Activated T-helper 1 cell treated with anti-CD3 and anti-CD28 coated beads, Interleukin-2, amount 50 U/mL, for 16 hours (primary cell): Measurements from ENCODE around the gene TIPRL.
"Not testable (repeated sequence)": the region's sequence is repeated elsewhere in the genome, so short reads cannot be mapped to it uniquely, and the experiment has no call there.

Experiments
- DNase-seq, 2 donors: peaks; one replicate each; pipeline ENCODE4 v3.0.0-alpha.2; 2020; ENCODE audit warnings: low read depth in 1 of 2, low spot score in 1 of 2

TIPRL gene

GRCh38 chr1:168159251-168159650 lies 19.5 kb upstream of the TIPRL start:
- no peak for DNase-seq

DNA sequence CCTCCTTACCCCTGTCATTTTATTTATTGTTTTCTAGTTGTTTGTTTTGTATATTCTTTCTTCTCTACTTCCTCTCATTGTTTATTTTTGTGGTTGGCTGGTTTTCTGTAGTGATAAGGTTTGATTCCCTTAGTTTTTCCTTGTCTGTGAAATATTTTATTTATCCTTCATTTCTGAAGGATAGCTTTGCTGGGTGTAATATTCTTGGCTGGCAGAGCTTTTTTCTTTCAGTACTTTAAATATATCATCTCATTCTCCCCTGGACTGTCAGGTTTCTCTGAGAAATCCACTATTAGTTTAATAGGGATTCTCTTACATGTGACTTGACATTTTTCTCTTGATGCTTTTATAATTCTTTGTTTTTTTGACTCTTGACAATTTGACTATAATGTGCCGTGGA lies 18.8 kb upstream of the TIPRL start:
- DNase-seq = no peak

DNA sequence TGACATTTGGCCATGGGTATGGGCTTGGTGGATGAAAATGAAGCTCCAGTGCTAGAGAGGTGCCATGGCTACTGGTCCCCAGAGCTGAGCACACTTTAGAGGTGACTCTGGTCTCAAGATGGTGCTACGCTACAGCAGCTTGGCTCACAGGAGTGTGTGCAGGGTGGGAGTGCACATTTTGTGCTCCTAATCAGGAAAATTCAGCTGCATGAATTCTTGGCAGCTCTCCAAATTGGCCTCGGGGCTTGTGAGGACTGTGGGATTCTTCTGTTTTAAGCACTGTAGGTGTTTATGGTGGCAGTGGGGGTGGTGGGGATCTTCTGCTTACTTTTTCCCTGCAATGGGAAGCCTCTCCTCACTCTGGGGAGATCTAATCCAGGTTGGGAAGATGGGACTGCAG lies 17.3 kb upstream of the TIPRL start:
- no peak for DNase-seq

DNA sequence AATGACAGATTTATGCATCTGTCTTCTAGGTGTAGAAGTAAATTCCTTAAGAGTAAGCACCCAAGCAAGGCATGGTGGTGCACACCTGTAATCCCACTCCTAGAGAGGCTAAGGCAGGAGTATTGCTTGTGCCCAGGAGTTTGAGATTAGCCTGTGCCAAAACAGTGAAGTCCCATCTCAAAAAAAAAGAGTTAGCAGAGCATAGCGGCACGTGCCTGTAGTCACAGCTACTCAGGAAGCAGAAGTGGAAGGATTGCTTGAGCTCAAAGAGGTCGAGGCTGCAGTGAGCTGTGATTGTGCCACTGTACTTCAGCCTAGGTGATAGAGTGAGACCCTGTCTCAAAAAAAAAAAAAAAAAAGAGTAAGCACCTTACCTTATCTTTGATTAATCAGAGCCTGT lies 15.1 kb upstream of the TIPRL start:
- DNase-seq = no peak

GRCh38 chr1:168164771-168165170 lies 14.0 kb upstream of the TIPRL start:
- DNase-seq = no peak

- no peak for DNase-seq
These were observed 11.0 kb upstream of the TIPRL start for GRCh38 chr1:168167806-168168205.

DNA sequence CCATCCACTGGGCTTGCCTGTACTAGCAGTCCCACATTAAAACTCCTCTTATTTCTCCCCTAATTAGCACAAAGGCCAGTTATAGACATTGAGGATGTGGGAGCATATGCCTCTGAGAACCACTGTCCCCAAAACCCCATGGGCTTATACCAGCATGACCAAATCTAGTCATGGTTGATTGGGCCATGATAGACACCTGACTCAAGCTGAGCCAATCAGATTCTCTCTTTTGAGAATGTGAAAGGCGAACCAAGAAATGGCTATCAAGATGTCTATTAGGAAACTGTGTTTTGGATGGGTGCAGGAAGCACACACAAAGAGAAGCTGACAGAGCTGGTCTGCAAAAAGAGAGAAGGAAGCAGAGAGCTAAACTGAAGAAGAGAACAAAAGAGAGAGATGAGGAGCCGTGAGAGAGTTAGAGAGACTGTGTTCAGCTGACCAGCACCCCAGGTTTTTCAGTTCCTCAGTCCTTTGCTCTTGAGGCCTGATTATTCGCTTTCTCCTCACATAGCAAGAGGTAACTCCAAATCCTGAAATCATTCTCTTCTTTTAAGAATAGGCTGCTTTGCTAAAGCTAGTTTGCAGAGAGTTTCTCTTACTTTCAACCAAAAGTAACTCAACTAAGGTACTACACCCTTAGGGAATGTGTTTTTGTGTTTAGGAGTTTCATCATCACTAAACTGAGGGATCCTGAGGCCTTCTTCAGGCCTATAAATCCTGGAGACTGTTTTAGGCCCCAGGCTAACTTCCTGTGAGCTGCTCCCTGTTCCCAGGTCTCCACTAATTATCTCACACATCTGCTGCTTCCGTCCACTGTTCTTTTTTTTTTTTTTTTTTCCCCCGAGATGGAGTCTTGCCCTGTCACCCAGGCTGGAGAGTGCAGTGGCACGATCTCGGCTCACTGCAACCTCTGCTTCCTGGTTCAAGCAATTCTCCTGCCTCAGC lies 7.9 kb upstream of the TIPRL start:
- DNase-seq = no peak

- DNase-seq = no peak
These were observed 6.4 kb upstream of the TIPRL start for GRCh38 chr1:168172250-168172915.

DNA sequence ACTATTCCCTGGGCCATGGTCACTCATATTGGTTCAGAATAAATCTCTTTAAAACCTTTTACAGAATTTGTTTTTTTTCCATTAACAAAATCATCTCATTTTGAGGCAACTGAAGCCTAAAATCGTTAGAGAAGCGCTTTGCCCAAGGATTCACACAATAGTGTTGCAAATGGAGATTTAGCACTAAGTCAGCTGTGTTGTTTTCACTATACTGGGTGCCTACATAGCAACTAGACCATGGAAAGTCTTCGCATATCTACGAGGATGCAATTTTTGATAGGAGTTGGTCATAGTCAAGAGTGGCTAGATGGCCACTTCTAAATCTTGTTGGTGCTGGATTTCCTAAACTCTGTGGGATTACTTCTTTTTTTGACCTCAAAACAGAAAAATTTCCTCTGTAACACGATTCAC lies 530 bp upstream of the TIPRL start:
- DNase-seq = no peak

- no peak for DNase-seq
These were observed 831 bp downstream of the TIPRL start for GRCh38 chr1:168179438-168180147.

GRCh38 chr1:168180148-168180524 lies 1.4 kb downstream of the TIPRL start:
- DNase-seq = no peak

GRCh38 chr1:168181063-168181720 lies 2.4 kb downstream of the TIPRL start:
- DNase-seq = not testable (repeated sequence)

GRCh38 chr1:168187177-168187576 lies 8.4 kb downstream of the TIPRL start:
- no peak for DNase-seq

GRCh38 chr1:168190403-168190802 lies 11.6 kb downstream of the TIPRL start:
- no peak for DNase-seq

- DNase-seq = no peak
These were observed 16.7 kb downstream of the TIPRL start for GRCh38 chr1:168195199-168196135.

GRCh38 chr1:168199056-168199455 lies 20.3 kb downstream of the TIPRL start:
- DNase-seq = no peak

GRCh38 chr1:168202941-168203654 lies 24.3 kb downstream of the TIPRL start:
- no peak for DNase-seq

DNA sequence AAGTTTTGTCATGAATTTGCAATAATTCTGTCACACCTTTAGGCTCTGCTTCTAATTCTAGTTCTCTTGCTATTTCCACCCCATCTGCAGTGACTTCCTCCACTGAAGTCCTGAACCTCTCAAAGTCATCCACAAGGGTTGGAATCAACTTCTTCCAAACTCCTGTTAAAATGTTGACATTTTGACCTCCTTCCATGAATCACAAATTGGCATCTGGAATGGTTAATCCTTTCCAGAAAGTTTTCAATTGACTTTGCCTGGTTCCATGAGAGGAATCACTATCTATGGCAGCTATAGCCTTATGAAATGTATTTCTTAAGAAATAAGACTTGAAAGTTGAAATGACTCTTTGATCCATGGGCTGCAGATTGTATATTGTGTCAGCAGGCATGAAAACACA lies 27.3 kb downstream of the TIPRL start:
- no peak for DNase-seq

DNA sequence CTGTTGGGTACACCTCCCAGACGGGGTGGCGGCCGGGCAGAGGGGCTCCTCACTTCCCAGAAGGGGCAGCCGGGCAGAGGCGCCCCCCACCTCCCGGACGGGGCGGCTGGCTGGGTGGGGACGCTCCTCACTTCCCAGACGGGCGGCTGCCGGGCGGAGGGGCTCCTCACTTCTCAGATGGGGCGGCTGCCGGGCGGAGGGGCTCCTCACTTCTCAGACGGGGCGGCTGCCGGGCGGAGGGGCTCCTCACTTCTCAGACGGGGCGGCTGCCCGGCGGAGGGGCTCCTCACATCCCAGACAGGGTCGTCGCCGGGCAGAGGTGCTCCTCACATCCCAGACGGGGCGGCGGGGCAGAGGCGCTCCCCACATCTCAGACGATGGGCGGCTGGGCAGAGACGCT lies 28.9 kb downstream of the TIPRL start:
- not testable (repeated sequence) for DNase-seq

GRCh38 chr1:168210312-168210711 lies 31.6 kb downstream of the TIPRL start:
- no peak for DNase-seq
